HCT116 (cell line): ENCODE data around the gene KCTD17. TPM values are rescaled to one million over a fixed set of nuclear protein-coding genes. Genes with fewer than 3 reads are reported as not detected.

Experiments
- ATAC-seq: fragments of 200-7000 bp; cut with Tn5 transposase; 2 replicates; pipeline ENCODE4 v1.9.1; 2020; ENCODE audit warnings: mild to moderate bottlenecking, moderate library complexity
- BruUV-seq: library from RNA; stranded (reverse); fragments of 400-500 nt; replicated peaks from 2 replicates; lab custom pipeline; 2021; lab: Mats Ljungman, UMichigan
- CTCF ChIA-PET: fragments of 300-600 bp; sonication (Branson Sonifier 250); formaldehyde crosslinking; loops from one replicate; lab custom pipeline; 2021; ENCODE audit warnings: antibody characterized with exemption; lab: Charles Lee
- POLR2A ChIA-PET: fragments of 300-600, 350-600 bp; sonication (Branson Sonifier 250); formaldehyde crosslinking; loops from one replicate; lab custom pipeline; 2021; ENCODE audit warnings: antibody characterized with exemption; lab: Charles Lee
- RAD21 ChIA-PET, 2 experiments: fragments of 300-600 bp; sonication (Branson Sonifier 250); formaldehyde crosslinking; loops; one replicate each; lab custom pipeline; 2023; ENCODE audit warnings: low total read pairs in 2 of 2; ENCODE audit not compliant: uncharacterized antibody in 2 of 2, unreplicated experiment in 2 of 2, low non-redundant PET in 1 of 2; lab: Charles Lee
- DNase-seq: peaks from one replicate; pipeline ENCODE4 v3.0.0-alpha.2; 2010; ENCODE audit warnings: low read depth, low spot score
- H2AFZ ChIP-seq: fragments of 200-600 bp; shearing (Covaris generic), sonication (generic); 2 replicates; pipeline ENCODE4 v1.6.1; 2017; ENCODE audit warnings: low read depth, mixed run types, mixed read lengths, antibody characterized with exemption, low read length; ENCODE audit not compliant: poor library complexity, severe bottlenecking
- H3K27ac ChIP-seq: 2 replicates; pipeline ENCODE4 v1.5.1; 2012; ENCODE audit warnings: low read depth, low read length
- H3K27me3 ChIP-seq: fragments of 200-600 bp; sonication (generic); 2 replicates; pipeline ENCODE4 v1.6.1; 2016; ENCODE audit warnings: mixed run types, low read length, mixed read lengths; ENCODE audit not compliant: insufficient read depth
- H3K36me3 ChIP-seq, 2 experiments: fragments of 200-500 bp in 1 of 2; fragments of 200-600 bp in 1 of 2; sonication (Bioruptor generic) in 1 of 2; sonication (generic) in 1 of 2; 2 replicates each; pipeline versions ENCODE4 v1.5.1 to v1.6.1; 2014 to 2016; ENCODE audit warnings: low read length in 2 of 2, inconsistent platforms in 1 of 2, mixed read lengths in 1 of 2, mixed run types in 1 of 2; ENCODE audit not compliant: insufficient read depth in 2 of 2, control insufficient read depth in 1 of 2
- H3K4me1 ChIP-seq, 2 experiments: fragments of 200-600 bp in 1 of 2; sonication (generic) in 1 of 2; 2 replicates each; pipeline versions ENCODE4 v1.5.1 to v1.6.1; 2012 to 2017; ENCODE audit warnings: low read length in 2 of 2, inconsistent platforms in 1 of 2, mild to moderate bottlenecking in 1 of 2, mixed read lengths in 1 of 2, mixed run types in 1 of 2, moderate library complexity in 1 of 2; ENCODE audit not compliant: insufficient read depth in 2 of 2, control insufficient read depth in 1 of 2
- H3K4me2 ChIP-seq: fragments of 200-600 bp; sonication (generic); 2 replicates; pipeline ENCODE4 v1.6.1; 2017; ENCODE audit warnings: mixed run types, low read length, mixed read lengths
- H3K4me3 ChIP-seq, 2 experiments: fragments of 200-600 bp in 1 of 2; sonication (generic) in 1 of 2; replicated peaks in 1 of 2; 2 replicates each; pipeline ENCODE4 v1.5.1; 2011 to 2016; ENCODE audit warnings: low read length in 2 of 2, control low read depth in 1 of 2, low read depth in 1 of 2, mild to moderate bottlenecking in 1 of 2, mixed read lengths in 1 of 2, mixed run types in 1 of 2
- H3K79me2 ChIP-seq: fragments of 200-600 bp; sonication (generic); 2 replicates; pipeline ENCODE4 v1.6.1; 2017; ENCODE audit warnings: mild to moderate bottlenecking, mixed run types, low read length, moderate library complexity, mixed read lengths; ENCODE audit not compliant: insufficient read depth
- H3K9ac ChIP-seq: fragments of 200-600 bp; sonication (generic); 2 replicates; pipeline ENCODE4 v1.6.1; 2016; ENCODE audit warnings: low read length, mixed read lengths
- H3K9me2 ChIP-seq: fragments of 200-600 bp; sonication (generic), shearing (Covaris generic); 2 replicates; pipeline ENCODE4 v1.6.1; 2017; ENCODE audit warnings: mixed run types, mild to moderate bottlenecking, moderate library complexity; ENCODE audit not compliant: insufficient read depth
- H3K9me3 ChIP-seq, 2 experiments: fragments of 200-500 bp in 1 of 2; fragments of 200-600 bp in 1 of 2; sonication (Bioruptor generic) in 1 of 2; sonication (generic) in 1 of 2; 2 replicates each; pipeline ENCODE4 v1.6.1; 2014 to 2017; ENCODE audit warnings: low read length in 2 of 2, mixed read lengths in 2 of 2, inconsistent platforms in 1 of 2, low read depth in 1 of 2, mild to moderate bottlenecking in 1 of 2, mixed run types in 1 of 2, moderate library complexity in 1 of 2; ENCODE audit not compliant: control insufficient read depth in 1 of 2, insufficient read depth in 1 of 2
- H4K20me1 ChIP-seq: fragments of 200-600 bp; sonication (generic), shearing (Covaris generic); 2 replicates; pipeline ENCODE4 v1.6.1; 2017; ENCODE audit warnings: mixed run types, mild to moderate bottlenecking, moderate library complexity; ENCODE audit not compliant: insufficient read depth
- CBX3 ChIP-seq: IDR thresholded peaks from 2 replicates; pipeline ENCODE4 v1.6.1; 2012; ENCODE audit warnings: low read depth
- CEBPB ChIP-seq: IDR thresholded peaks from 2 replicates; pipeline ENCODE4 v1.6.1; 2012; ENCODE audit warnings: low read depth
- EGR1 ChIP-seq: IDR thresholded peaks from 2 replicates; pipeline ENCODE4 v1.6.1; 2012; ENCODE audit warnings: low read depth
- EZH2 ChIP-seq: fragments of 200-600 bp; sonication (generic); IDR thresholded peaks from 2 replicates; pipeline ENCODE4 v1.6.1; 2017; ENCODE audit warnings: antibody characterized with exemption, mixed run types
- FOSL1 ChIP-seq: IDR thresholded peaks from 2 replicates; pipeline ENCODE4 v1.6.1; 2012; ENCODE audit warnings: low read depth
- POLR2AphosphoS5 ChIP-seq: IDR thresholded peaks from 2 replicates; pipeline ENCODE4 v1.6.1; 2011; ENCODE audit warnings: mild to moderate bottlenecking, low read depth, low read length, moderate library complexity
- SIN3A ChIP-seq: IDR thresholded peaks from 2 replicates; pipeline ENCODE4 v1.6.1; 2012; ENCODE audit warnings: low read depth
- SRF ChIP-seq: IDR thresholded peaks from 2 replicates; pipeline ENCODE4 v1.6.1; 2012; ENCODE audit warnings: low read depth
- intact Hi-C: fragments of 100-400 bp; cut with micrococcal nuclease; formaldehyde crosslinking; loops from 2 replicates; pipeline ENCODE4 v1.10.0; 2022
- total RNA-seq: library from RNA; stranded (reverse); gene quantifications from one replicate; pipeline ENCODE4 v1.2.1, GENCODE V29; 2021; ENCODE audit not compliant: unreplicated experiment
- TF ChIP-seq, protein P1 (sequence below): IDR thresholded peaks from 2 replicates; pipeline ENCODE4 v1.6.1; 2012; ENCODE audit warnings: low read depth
- TF ChIP-seq, protein P2 (sequence below): IDR thresholded peaks from 2 replicates; pipeline ENCODE4 v1.6.1; 2012
- TF ChIP-seq, protein P3 (sequence below), 3 experiments: fragments of 200-600 bp in 1 of 3; sonication (generic) in 1 of 3; IDR thresholded peaks in 2 of 3; conservative IDR thresholded peaks in 1 of 3; 2 replicates each; pipeline ENCODE4 v1.5.1; 2012 to 2017; ENCODE audit warnings: low read depth in 2 of 3, low read length in 2 of 3, antibody characterized with exemption in 1 of 3, borderline replicate concordance in 1 of 3, control low read depth in 1 of 3, mild to moderate bottlenecking in 1 of 3, mixed read lengths in 1 of 3, mixed run types in 1 of 3, moderate library complexity in 1 of 3; ENCODE audit not compliant: insufficient read depth in 1 of 3

KCTD17 gene
- total RNA-seq, 1 experiment from 2014 or later = 23.4 TPM

DNA sequence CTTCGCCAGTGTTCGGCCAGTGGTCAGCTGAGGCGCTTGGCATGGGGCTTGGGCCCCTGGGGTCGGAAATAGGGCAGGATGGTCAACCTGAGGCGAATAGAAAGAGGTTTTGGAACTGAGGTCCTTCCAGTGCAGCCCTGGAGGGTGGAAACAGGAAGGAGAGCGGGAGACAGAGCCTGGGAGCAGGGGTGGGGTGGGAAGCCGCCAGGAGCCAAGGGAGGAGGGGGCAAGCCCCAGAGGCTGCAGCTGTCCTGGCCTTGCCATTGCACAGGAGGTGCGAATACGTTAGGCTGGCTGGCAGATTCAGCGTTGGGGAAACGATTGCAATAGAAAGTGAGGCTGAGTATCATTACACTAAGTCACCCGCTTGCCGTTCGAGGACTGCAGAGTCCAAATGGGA lies 13.9 kb upstream of the KCTD17 start (continued):
- TF ChIP-seq CEBPB = no peak
- no peak for TF ChIP-seq EZH2
- TF ChIP-seq EGR1 = no peak
- TF ChIP-seq POLR2AphosphoS5 = no peak
- no peak for TF ChIP-seq CBX3

DNA sequence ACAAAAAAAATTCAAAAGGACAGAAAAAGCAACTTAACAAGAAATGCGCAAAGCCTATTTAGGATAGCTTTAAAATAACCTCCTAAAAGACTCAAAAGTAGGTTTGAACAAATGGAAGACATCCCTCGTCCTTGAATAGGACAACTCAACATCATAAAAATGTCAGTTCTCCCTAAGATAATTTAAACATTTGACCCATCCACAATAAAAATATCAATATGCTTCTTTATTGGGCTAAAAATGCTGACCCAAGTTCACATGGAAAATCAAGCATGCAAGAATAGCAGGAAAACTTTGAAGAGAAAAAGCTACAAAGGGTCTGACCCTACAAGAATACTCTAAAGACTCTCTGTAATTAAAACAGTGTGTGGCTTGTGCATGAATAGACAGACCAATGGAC lies 12.1 kb upstream of the KCTD17 start:
- no peak for ATAC-seq
- ChIA-PET RAD21 (no interaction called here), CTCF (no interaction called here), POLR2A (no interaction called here)
- DNase-seq = no peak
- H3K9ac ChIP-seq = no peak overlapping the region
- H3K4me3 ChIP-seq = no peak overlapping the region
- H3K27me3 ChIP-seq = no peaks in the 10 kb centered on the region
- TF ChIP-seq FOSL1 (no peak), SIN3A (no peak), POLR2AphosphoS5 (no peak), CEBPB (no peak), CBX3 (no peak), SRF (no peak)
- TF ChIP-seq, protein P1, sequence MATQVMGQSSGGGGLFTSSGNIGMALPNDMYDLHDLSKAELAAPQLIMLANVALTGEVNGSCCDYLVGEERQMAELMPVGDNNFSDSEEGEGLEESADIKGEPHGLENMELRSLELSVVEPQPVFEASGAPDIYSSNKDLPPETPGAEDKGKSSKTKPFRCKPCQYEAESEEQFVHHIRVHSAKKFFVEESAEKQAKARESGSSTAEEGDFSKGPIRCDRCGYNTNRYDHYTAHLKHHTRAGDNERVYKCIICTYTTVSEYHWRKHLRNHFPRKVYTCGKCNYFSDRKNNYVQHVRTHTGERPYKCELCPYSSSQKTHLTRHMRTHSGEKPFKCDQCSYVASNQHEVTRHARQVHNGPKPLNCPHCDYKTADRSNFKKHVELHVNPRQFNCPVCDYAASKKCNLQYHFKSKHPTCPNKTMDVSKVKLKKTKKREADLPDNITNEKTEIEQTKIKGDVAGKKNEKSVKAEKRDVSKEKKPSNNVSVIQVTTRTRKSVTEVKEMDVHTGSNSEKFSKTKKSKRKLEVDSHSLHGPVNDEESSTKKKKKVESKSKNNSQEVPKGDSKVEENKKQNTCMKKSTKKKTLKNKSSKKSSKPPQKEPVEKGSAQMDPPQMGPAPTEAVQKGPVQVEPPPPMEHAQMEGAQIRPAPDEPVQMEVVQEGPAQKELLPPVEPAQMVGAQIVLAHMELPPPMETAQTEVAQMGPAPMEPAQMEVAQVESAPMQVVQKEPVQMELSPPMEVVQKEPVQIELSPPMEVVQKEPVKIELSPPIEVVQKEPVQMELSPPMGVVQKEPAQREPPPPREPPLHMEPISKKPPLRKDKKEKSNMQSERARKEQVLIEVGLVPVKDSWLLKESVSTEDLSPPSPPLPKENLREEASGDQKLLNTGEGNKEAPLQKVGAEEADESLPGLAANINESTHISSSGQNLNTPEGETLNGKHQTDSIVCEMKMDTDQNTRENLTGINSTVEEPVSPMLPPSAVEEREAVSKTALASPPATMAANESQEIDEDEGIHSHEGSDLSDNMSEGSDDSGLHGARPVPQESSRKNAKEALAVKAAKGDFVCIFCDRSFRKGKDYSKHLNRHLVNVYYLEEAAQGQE = no peak
- TF ChIP-seq, protein P2, sequence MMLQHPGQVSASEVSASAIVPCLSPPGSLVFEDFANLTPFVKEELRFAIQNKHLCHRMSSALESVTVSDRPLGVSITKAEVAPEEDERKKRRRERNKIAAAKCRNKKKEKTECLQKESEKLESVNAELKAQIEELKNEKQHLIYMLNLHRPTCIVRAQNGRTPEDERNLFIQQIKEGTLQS = no peak
- TF ChIP-seq, protein P3, sequence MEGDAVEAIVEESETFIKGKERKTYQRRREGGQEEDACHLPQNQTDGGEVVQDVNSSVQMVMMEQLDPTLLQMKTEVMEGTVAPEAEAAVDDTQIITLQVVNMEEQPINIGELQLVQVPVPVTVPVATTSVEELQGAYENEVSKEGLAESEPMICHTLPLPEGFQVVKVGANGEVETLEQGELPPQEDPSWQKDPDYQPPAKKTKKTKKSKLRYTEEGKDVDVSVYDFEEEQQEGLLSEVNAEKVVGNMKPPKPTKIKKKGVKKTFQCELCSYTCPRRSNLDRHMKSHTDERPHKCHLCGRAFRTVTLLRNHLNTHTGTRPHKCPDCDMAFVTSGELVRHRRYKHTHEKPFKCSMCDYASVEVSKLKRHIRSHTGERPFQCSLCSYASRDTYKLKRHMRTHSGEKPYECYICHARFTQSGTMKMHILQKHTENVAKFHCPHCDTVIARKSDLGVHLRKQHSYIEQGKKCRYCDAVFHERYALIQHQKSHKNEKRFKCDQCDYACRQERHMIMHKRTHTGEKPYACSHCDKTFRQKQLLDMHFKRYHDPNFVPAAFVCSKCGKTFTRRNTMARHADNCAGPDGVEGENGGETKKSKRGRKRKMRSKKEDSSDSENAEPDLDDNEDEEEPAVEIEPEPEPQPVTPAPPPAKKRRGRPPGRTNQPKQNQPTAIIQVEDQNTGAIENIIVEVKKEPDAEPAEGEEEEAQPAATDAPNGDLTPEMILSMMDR (IDR thresholded peaks at IDR 0.05 in 2 of 3, conservative IDR thresholded peaks at IDR 0.05 in 1 of 3; ENCODE audit: borderline replicate concordance in 1 of 3, insufficient read depth in 1 of 3, low read depth in 2 of 3, low read length in 2 of 3) = no peak
- no peaks in the 10 kb centered on the region for H3K9me2 ChIP-seq
- no peak overlapping the region for H3K4me2 ChIP-seq
- no peaks in the 10 kb centered on the region for H3K9me3 ChIP-seq
- no TSS peak for BruUV-seq
- no peak overlapping the region for H2AFZ ChIP-seq
- H3K36me3 ChIP-seq = no peaks in the 10 kb centered on the region
- H3K79me2 ChIP-seq = no peaks in the 10 kb centered on the region
- H4K20me1 ChIP-seq = no peaks in the 10 kb centered on the region
- intact Hi-C loops = no loop called here
- peaks cover 6 to 22% of the 10 kb centered on the region in 2 experiments; a peak in 3 of 4 replicates for H3K4me1 ChIP-seq
- H3K27ac ChIP-seq = no peak overlapping the region
